Measurements from ENCODE around the gene BACH2. TPM values are rescaled to one million over a fixed set of nuclear protein-coding genes. Genes with fewer than 3 reads are reported as not detected.

Gene BACH2
- total RNA-seq, 1 donor = 13.2 TPM

- no peak for DNase-seq (ENCODE audit: low read depth in 2 of 3, low spot score in 2 of 3)
Measured at GRCh38 chr6:89956182-89956581, 340.5 kb downstream of the BACH2 start.

DNA sequence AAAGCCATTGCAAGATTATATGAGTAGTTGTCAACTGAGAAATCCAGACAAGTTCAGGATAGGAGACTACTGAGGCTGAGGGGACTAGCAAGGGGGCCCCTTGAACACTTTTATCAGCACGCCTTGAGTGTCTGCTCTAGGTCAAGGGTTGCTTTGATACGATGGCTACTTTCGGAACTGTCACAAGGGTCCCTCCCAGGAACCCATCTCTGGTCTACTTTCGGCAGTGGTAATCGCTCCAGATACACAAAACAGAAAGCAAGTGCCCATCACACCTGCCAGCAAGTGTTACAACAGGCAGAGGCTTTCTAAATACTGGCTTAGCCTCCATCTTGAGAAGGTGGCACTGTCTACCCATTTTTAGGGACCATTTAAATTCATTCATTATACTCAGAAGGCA, 341.3 kb downstream of the BACH2 start:
- DNase-seq (ENCODE audit: low read depth in 2 of 3, low spot score in 2 of 3) = no peak

- no peak for DNase-seq (ENCODE audit: low read depth in 2 of 3, low spot score in 2 of 3)
Measured at GRCh38 chr6:89954721-89955148, 341.9 kb downstream of the BACH2 start.

DNA sequence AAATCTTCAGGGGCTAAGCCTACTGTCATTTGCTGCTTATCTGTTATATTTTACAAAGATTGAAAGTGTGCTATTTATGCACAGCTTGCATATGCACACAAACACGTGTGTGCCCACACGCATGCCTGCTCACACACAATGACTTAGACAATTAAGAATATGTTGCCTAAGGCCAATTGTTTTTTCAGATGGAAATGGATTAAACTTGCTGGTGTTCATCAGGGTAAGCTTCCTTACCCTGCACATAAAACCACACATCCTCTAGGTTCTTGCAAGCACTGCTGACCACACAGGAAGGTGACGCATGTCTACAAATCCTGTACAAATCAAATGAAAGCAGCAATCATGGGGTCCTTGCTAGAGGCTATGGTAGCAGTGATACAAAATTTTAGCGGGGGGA, 344.0 kb downstream of the BACH2 start:
- DNase-seq (ENCODE audit: low read depth in 2 of 3, low spot score in 2 of 3) = peak; percentile 41 to 90 (median 86)

- DNase-seq (ENCODE audit: low read depth in 2 of 3, low spot score in 2 of 3) = no peak
Measured at GRCh38 chr6:89952105-89952671, 344.5 kb downstream of the BACH2 start.

DNA sequence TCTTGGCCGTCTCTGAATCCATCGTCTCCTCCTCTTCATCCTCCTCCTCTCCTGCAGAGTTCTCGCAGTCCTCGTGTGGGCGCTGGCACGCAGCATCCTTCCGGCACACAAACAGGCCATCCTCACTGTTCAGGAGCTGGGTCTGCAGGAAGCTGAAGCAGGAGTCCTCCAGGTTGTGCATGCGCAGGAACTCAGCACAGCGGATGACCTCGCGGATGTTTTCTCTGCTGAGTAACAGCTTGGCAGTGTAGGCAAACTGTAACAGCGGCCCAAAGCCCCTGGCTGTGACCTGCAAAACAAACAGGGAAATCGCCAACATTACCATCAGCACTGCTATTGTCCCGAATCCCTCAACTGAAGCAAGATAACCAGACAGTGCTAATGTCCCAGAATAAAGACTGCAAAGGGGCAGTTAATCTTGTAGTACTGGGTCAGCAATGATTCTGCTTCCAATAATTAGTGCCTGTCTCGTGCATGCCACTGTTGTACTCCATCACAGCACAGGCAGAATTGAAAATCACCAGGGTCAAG, 345.0 kb downstream of the BACH2 start:
- no peak for DNase-seq (ENCODE audit: low read depth in 2 of 3, low spot score in 2 of 3)

GRCh38 chr6:89950879-89951391, 345.7 kb downstream of the BACH2 start:
- DNase-seq (ENCODE audit: low read depth in 2 of 3, low spot score in 2 of 3) = no peak

- no peak for DNase-seq (ENCODE audit: low read depth in 2 of 3, low spot score in 2 of 3)
Measured at GRCh38 chr6:89950446-89950845, 346.2 kb downstream of the BACH2 start.

GRCh38 chr6:89948876-89949275, 347.8 kb downstream of the BACH2 start:
- DNase-seq (ENCODE audit: low read depth in 2 of 3, low spot score in 2 of 3) = no peak

DNA sequence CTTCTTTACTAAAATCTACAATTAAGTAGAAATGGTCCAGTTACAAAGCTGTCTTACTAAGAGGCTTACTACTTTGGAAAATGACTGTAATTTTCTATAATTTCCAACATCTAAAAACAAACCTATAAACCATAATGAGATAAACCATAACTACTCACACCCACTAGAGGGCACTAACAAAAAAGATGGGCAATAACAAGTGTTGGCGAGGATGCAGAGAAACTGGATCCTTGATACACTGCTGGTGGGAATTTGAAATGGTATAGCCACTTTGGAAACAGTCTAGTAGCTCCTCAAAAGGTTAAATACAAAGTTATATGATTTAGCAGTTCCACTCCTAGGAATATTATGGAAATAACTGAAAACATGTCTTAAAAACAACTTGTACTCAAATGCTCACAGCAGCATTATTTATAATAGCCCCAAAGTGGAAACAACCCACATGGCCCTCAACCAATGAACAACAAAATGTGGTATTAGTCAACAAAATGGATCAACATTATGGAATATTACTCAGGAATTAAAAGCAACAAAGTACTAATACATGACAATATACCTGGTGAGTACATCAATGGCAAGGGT, 351.7 kb downstream of the BACH2 start:
- DNase-seq (ENCODE audit: low read depth in 2 of 3, low spot score in 2 of 3) = no peak

DNA sequence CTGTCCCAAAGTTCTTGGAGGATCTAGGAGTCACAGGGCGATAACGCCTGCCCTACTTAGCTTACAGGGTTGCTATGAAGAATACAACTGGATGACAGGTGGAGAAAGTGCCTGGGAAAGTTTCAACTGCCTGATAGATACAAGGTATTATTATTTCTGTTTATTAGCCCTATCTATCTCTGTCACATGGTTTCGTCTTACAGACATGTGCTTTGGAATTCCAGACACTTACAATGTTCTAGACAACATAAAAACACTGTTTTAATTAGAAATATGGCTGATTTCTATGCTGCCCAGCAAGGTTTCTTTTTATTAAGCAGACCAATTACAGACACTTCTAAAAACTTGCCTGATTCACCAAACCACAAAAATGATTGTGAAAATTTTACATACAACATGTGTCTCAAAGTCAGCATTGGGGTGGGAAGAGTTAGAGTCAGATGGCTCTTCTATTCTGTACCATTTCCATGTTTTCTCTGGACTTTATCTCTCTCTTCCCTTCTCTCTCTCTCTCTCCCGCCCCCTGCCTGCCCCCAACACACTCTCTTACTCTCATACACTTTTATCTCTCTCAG, 352.4 kb downstream of the BACH2 start:
- no peak for DNase-seq (ENCODE audit: low read depth in 2 of 3, low spot score in 2 of 3)

GRCh38 chr6:89942601-89943000, 354.0 kb downstream of the BACH2 start:
- DNase-seq (ENCODE audit: low read depth in 2 of 3, low spot score in 2 of 3) = no peak

DNA sequence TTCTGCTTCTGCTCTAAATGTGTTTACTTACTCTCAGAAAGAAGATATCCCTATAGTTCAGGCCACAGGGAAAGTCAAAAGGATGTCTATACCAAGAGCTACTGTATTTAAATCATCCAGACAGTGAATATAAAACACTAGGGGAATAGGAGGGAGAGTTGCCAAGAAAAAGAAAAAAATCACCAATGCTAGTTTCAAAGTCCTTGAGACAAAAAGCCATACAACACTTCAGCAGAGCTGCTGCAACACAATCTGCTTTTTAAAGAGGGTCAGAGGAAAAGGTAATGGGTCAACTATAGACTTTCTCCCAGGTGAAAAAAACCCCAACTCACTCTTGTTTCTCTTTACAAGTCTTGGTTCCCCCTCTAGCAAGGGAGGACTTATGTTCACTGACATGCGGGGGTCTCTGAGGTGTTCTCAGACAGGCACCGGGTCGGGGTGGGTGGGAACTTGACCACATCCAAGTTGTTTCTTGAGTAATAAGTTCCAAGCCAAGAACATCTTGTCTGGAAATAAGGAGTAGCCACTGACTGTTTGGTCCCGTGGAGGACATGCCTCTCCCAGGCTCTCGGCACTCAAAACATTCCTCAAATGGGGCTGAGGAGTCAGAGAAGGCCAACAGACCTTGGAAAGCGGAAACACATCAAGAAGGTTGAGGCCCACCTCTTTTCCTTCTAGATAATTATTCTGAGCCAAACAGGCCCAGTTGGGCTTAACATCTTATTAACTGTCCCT, 354.7 kb downstream of the BACH2 start:
- no peak for DNase-seq (ENCODE audit: low read depth in 2 of 3, low spot score in 2 of 3)

- DNase-seq (ENCODE audit: low read depth in 2 of 3, low spot score in 2 of 3) = no peak
Measured at GRCh38 chr6:89941031-89941762, 355.4 kb downstream of the BACH2 start.

- DNase-seq (ENCODE audit: low read depth in 2 of 3, low spot score in 2 of 3) = peak; percentile 38 to 84 (median 70)
Measured at GRCh38 chr6:89940225-89941027, 356.2 kb downstream of the BACH2 start.

GRCh38 chr6:89939144-89939543, 357.5 kb downstream of the BACH2 start:
- DNase-seq (ENCODE audit: low read depth in 2 of 3, low spot score in 2 of 3) = no peak

- DNase-seq (ENCODE audit: low read depth in 2 of 3, low spot score in 2 of 3) = no peak
Measured at GRCh38 chr6:89938014-89938413, 358.6 kb downstream of the BACH2 start.

- no peak for DNase-seq (ENCODE audit: low read depth in 2 of 3, low spot score in 2 of 3)
Measured at GRCh38 chr6:89936177-89936576, 360.5 kb downstream of the BACH2 start.

- DNase-seq (ENCODE audit: low read depth in 2 of 3, low spot score in 2 of 3) = no peak
Measured at GRCh38 chr6:89934685-89935366, 361.8 kb downstream of the BACH2 start.
